C4-2B (cell line): ENCODE results near the gene DRG2.

Source experiments
- H3K27ac ChIP-seq: fragments of 450-650 bp; 2 replicates; pipeline ENCODE4 v1.5.1; 2017
- CTCF ChIP-seq: fragments of 450-650 bp; conservative IDR thresholded peaks from 2 replicates; pipeline ENCODE4 v1.5.1; 2017; ENCODE audit warnings: mild to moderate bottlenecking
- ZFX ChIP-seq: fragments of 450-650 bp; IDR thresholded peaks from 2 replicates; pipeline ENCODE4 v1.6.1; 2017

DRG2 gene

DNA sequence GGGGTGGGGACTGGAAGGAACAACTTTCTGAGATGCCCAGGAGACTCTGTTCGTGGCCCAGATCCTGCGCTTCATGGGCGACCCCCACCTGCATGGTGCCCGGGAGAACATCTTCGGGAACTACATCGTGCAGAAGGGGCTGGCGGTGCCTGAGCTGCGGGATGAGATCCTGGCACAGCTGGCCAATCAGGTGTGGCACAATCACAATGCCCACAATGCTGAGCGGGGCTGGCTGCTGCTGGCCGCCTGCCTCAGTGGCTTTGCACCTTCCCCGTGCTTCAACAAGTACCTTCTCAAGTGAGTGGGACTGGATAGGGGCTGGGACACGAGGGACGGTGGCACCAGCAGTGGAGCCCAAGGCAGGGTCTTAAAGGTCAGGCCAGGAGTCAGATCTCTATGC is 58.1 kb downstream of the DRG2 start:
- TF ChIP-seq CTCF (no peak), ZFX (no peak)
- no peak overlapping the region for H3K27ac ChIP-seq

DNA sequence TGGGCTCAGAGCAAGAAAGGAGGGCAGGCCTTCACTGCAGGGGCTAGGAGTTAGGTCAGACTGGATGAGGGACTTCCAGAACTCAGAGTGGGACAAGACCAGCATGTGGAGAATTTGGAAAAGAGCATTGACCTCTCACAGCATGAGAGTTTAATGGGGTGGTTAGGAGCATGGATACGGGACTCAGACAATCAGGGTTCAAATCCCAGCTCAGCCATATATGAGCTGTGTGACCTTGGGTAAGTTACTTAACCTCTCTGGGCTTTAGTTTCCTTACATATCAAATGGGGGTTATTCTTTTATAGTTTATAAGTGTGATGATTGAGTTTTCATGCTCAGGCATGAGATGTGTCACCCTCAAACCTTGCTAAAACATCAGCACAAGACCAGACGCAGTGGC is 58.5 kb downstream of the DRG2 start:
- TF ChIP-seq ZFX (no peak), CTCF (no peak)
- no peak overlapping the region for H3K27ac ChIP-seq

DNA sequence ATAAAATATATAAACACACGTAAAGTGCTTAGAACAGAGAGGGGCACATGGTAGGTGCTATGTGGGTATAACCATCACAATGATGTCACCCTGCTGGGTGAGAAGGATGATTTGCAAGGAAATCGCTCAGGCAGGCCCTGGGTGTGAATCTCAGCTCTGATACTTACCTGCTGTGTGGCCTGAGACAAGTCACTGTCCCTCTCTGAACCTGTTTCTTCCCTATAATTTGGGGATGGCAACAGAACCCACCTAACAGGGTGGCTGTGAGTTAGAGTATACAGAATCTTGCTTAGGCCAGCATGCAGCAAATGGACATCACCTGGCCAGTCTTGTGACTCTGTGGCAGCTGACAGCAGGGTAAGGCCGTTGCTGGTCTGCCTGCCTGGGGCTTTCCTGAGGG is 59.2 kb downstream of the DRG2 start:
- TF ChIP-seq ZFX (no peak), CTCF (no peak)
- H3K27ac ChIP-seq = no peak overlapping the region

GRCh38 chr17:18148586-18148985 is 60.8 kb downstream of the DRG2 start:
- no peak for TF ChIP-seq ZFX
- TF ChIP-seq CTCF = no peak
- H3K27ac ChIP-seq = no peak overlapping the region

DNA sequence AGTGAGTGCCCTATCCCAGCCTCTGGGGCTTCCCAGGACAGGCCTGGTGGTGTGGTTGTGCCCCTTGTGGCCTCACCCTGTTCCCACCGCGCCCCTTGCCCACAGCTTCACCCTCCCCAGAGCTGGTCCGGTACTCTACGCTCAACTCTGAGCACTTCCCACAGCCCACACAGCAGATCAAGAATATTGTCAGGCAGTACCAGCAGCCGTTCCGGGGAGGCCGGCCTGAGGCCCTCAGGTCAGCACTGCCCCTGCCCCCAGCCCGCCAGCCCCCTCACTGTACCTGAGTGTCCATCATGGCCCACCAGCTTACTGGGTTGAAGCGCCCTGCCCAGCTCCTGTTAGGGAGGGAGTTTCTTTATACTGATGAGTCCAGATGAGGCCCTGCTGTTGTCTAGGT is 63.5 kb downstream of the DRG2 start:
- H3K27ac ChIP-seq = no peak overlapping the region
- TF ChIP-seq ZFX (no peak), CTCF (no peak)

DNA sequence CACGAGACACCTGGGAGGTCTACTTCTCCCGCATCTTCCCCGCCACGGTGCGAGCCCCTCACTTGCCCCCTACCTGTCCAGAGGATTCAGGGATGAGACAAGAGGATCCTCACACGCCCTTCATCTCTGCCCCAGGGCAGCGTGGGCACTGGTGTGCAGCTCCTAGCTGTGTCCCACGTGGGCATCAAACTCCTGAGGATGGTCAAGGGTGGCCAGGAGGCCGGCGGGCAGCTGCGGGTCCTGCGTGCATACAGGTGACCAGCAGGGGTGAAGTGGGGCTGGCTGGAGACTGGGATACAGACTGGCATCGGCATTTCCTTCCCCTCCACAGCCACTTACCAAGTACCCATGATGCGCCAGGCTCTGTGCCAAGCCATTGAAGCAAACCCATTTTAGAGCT is 67.4 kb downstream of the DRG2 start:
- H3K27ac ChIP-seq = no peak overlapping the region
- TF ChIP-seq ZFX = no peak
- TF ChIP-seq CTCF = no peak

GRCh38 chr17:18156171-18156975 is 68.6 kb downstream of the DRG2 start:
- no peak overlapping the region for H3K27ac ChIP-seq
- no peak for TF ChIP-seq CTCF
- TF ChIP-seq ZFX = no peak
